Hematopoietic multipotent progenitor cell (in vitro differentiated cells): Measurements from ENCODE around the gene GJB2. TPM values are rescaled to one million over a fixed set of nuclear protein-coding genes. Genes with fewer than 3 reads are reported as not detected.

Experiments used
- DNase-seq, 3 donors: peaks; one replicate each; pipeline ENCODE4 v3.0.0-alpha.2; 2011 to 2015; ENCODE audit warnings: low read depth in 2 of 3, low spot score in 2 of 3
- total RNA-seq: library from RNA; depleted of rRNA; stranded (reverse); fragments of >200 nt; gene quantifications from one replicate; pipeline ENCODE4 v1.2.3, GENCODE V29; 2012

GJB2 gene
- total RNA-seq = not detected

GRCh38 chr13:20192836-20193161, at the start of gene GJB2:
Gene GJB2 (minus strand): TSS chr13:20192938. CDS start chr13:20189581, 3,357 bp downstream.
- DNase-seq = no peak

- DNase-seq = no peak
Measured at GRCh38 chr13:20241593-20241992, 48.9 kb upstream of the GJB2 start.

- DNase-seq = no peak
Measured at GRCh38 chr13:20239748-20240147, 47.0 kb upstream of the GJB2 start.

GRCh38 chr13:20232556-20233277, 40.0 kb upstream of the GJB2 start:
- DNase-seq = no peak

- peak in 1 of 3 donors; percentile 46 for DNase-seq
Measured at GRCh38 chr13:20231839-20232555, 39.3 kb upstream of the GJB2 start, which contains the start of gene GJB6. Gene GJB6 (minus strand): TSS chr13:20232319. CDS start chr13:20223480, 8,839 bp downstream.

GRCh38 chr13:20230913-20231838, 38.4 kb upstream of the GJB2 start:
- DNase-seq = peak in 1 of 3 donors; percentile 10

GRCh38 chr13:20227730-20228129, 35.0 kb upstream of the GJB2 start:
- no peak for DNase-seq

- DNase-seq = no peak
Measured at GRCh38 chr13:20227288-20227687, 34.5 kb upstream of the GJB2 start.

- DNase-seq = no peak
Measured at GRCh38 chr13:20222553-20222952, 29.8 kb upstream of the GJB2 start.

- DNase-seq = no peak
Measured at GRCh38 chr13:20221772-20222171, 29.0 kb upstream of the GJB2 start.

- no peak for DNase-seq
Measured at GRCh38 chr13:20219577-20219976, 26.8 kb upstream of the GJB2 start.

- no peak for DNase-seq
Measured at GRCh38 chr13:20217168-20217567, 24.4 kb upstream of the GJB2 start.

- no peak for DNase-seq
Measured at GRCh38 chr13:20209948-20210347, 17.2 kb upstream of the GJB2 start.

- no peak for DNase-seq
Measured at GRCh38 chr13:20206698-20207235, 14.0 kb upstream of the GJB2 start.

GRCh38 chr13:20206065-20206697, 13.4 kb upstream of the GJB2 start:
- no peak for DNase-seq

- no peak for DNase-seq
Measured at GRCh38 chr13:20198781-20199180, 6.0 kb upstream of the GJB2 start.

- DNase-seq = peak in 2 of 3 donors; percentile 34 to 72
Measured at GRCh38 chr13:20197361-20197834, 4.7 kb upstream of the GJB2 start.

GRCh38 chr13:20195801-20196200, 3.1 kb upstream of the GJB2 start:
- no peak for DNase-seq

- DNase-seq = no peak
Measured at GRCh38 chr13:20193907-20194631, 1.3 kb upstream of the GJB2 start.
